Astrocyte (in vitro differentiated cells and primary cell): ENCODE results near the gene FAM219B. TPM values are rescaled to one million over a fixed set of nuclear protein-coding genes. Genes with fewer than 3 reads are reported as not detected.
"Not testable (repeated sequence)": the region's sequence is repeated elsewhere in the genome, so short reads cannot be mapped to it uniquely, and the experiment has no call there.

Experiments
- DNase-seq: peaks from one replicate; pipeline ENCODE4 v3.0.0-alpha.2; 2010; ENCODE audit warnings: low read depth
- FAIRE-seq: peaks from 2 replicates; lab custom pipeline; 2011; peaks lifted over from hg19 to GRCh38; lab: Jason Lieb, UNC
- H2AFZ ChIP-seq: 2 replicates; pipeline ENCODE4 v1.6.0; 2012; ENCODE audit warnings: low read depth, low read length, inconsistent platforms
- H3K27ac ChIP-seq: 2 replicates; pipeline ENCODE4 v1.5.1; 2011; ENCODE audit warnings: low read depth, low read length, inconsistent platforms
- H3K27me3 ChIP-seq: 2 replicates; pipeline ENCODE4 v1.6.0; 2011; ENCODE audit warnings: low read length, inconsistent platforms; ENCODE audit not compliant: insufficient read depth
- H3K36me3 ChIP-seq: 2 replicates; pipeline ENCODE4 v1.5.1; 2011; ENCODE audit warnings: low read length, inconsistent platforms; ENCODE audit not compliant: insufficient read depth
- H3K4me1 ChIP-seq: 2 replicates; pipeline ENCODE4 v1.5.1; 2011; ENCODE audit warnings: low read length, inconsistent platforms; ENCODE audit not compliant: insufficient read depth
- H3K4me2 ChIP-seq: 2 replicates; pipeline ENCODE4 v1.6.0; 2012; ENCODE audit warnings: low read length, inconsistent platforms
- H3K4me3 ChIP-seq: 2 replicates; pipeline ENCODE4 v1.5.1; 2011; ENCODE audit warnings: low read depth, mild to moderate bottlenecking, low read length, inconsistent platforms; ENCODE audit not compliant: insufficient read depth
- H3K79me2 ChIP-seq: 2 replicates; pipeline ENCODE4 v1.6.0; 2012; ENCODE audit warnings: mild to moderate bottlenecking, low read length, inconsistent platforms; ENCODE audit not compliant: insufficient read depth
- H3K9ac ChIP-seq: 2 replicates; pipeline ENCODE4 v1.6.0; 2012; ENCODE audit warnings: mild to moderate bottlenecking, low read length, inconsistent platforms
- H3K9me3 ChIP-seq: 2 replicates; pipeline ENCODE4 v1.5.1; 2012; ENCODE audit warnings: low read depth, mild to moderate bottlenecking, low read length, inconsistent platforms; ENCODE audit not compliant: insufficient read depth
- H4K20me1 ChIP-seq: 2 replicates; pipeline ENCODE4 v1.6.0; 2012; ENCODE audit warnings: low read length, inconsistent platforms; ENCODE audit not compliant: insufficient read depth
- H3K27ac Mint-ChIP-seq: one replicate; pipeline ENCODE4 v1.8.0; 2021; ENCODE audit warnings: mild to moderate bottlenecking, mixed read lengths; ENCODE audit not compliant: unreplicated experiment
- H3K27me3 Mint-ChIP-seq: one replicate; pipeline ENCODE4 v1.8.0; 2021; ENCODE audit warnings: low read depth, mixed read lengths; ENCODE audit not compliant: unreplicated experiment
- H3K36me3 Mint-ChIP-seq: one replicate; pipeline ENCODE4 v1.8.0; 2021; ENCODE audit warnings: low read depth, mixed read lengths; ENCODE audit not compliant: unreplicated experiment
- H3K4me1 Mint-ChIP-seq: one replicate; pipeline ENCODE4 v1.8.0; 2021; ENCODE audit warnings: low read depth, mixed read lengths; ENCODE audit not compliant: unreplicated experiment
- H3K4me3 Mint-ChIP-seq: one replicate; pipeline ENCODE4 v1.8.0; 2021; ENCODE audit warnings: mild to moderate bottlenecking, moderate library complexity, mixed read lengths; ENCODE audit not compliant: unreplicated experiment
- H3K9me3 Mint-ChIP-seq: one replicate; pipeline ENCODE4 v1.8.0; 2021; ENCODE audit warnings: mild to moderate bottlenecking, mixed read lengths; ENCODE audit not compliant: unreplicated experiment
- EZH2 ChIP-seq: IDR thresholded peaks from 2 replicates; pipeline ENCODE4 v1.6.1; 2012; ENCODE audit warnings: mild to moderate bottlenecking, low read length, inconsistent platforms; ENCODE audit not compliant: insufficient read depth
- total RNA-seq: library from RNA; stranded (reverse); gene quantifications from 2 replicates; pipeline ENCODE4 v1.2.1, GENCODE V29; 2021
- TF ChIP-seq, protein P1 (sequence below): IDR thresholded peaks from 2 replicates; pipeline ENCODE4 v1.5.1; 2011; ENCODE audit warnings: low read depth, mild to moderate bottlenecking, inconsistent platforms, low read length, moderate library complexity; ENCODE audit not compliant: insufficient read depth

The FAM219B gene
- total RNA-seq, 1 donor from 2014 or later, result 97.1 TPM

DNA sequence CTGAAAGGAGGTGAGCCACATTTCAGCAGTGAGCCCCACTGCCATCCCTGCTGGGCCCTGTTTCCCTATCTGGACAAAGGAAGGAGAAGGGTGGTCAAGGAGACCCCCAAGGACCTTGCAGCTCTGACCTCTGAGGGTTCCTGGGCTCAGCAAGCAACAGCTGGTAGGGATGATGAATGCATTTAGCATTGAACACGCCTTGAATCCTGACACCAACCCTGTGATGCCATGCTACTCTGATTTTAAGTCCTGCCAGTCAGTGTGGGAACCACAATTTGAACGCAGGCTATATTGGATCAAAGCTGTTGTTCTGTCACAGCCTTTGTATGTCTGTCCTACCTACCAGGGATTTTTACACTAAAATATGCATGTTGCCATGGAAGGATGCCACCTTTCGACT, 10.3 kb downstream of the FAM219B start:
- no peaks in the 10 kb centered on the region for H3K4me1 Mint-ChIP-seq
- H3K9ac ChIP-seq, result no peak overlapping the region
- FAIRE-seq (no peak), DNase-seq (no peak)
- no peak overlapping the region for H3K27ac Mint-ChIP-seq
- no peak overlapping the region for H3K4me3 ChIP-seq
- H3K4me3 Mint-ChIP-seq, result no peak overlapping the region
- peaks cover 4% of the 10 kb centered on the region for H3K79me2 ChIP-seq
- no peak overlapping the region for H3K4me2 ChIP-seq
- H3K36me3 Mint-ChIP-seq, result peaks cover 19% of the 10 kb centered on the region
- TF ChIP-seq, protein P1, sequence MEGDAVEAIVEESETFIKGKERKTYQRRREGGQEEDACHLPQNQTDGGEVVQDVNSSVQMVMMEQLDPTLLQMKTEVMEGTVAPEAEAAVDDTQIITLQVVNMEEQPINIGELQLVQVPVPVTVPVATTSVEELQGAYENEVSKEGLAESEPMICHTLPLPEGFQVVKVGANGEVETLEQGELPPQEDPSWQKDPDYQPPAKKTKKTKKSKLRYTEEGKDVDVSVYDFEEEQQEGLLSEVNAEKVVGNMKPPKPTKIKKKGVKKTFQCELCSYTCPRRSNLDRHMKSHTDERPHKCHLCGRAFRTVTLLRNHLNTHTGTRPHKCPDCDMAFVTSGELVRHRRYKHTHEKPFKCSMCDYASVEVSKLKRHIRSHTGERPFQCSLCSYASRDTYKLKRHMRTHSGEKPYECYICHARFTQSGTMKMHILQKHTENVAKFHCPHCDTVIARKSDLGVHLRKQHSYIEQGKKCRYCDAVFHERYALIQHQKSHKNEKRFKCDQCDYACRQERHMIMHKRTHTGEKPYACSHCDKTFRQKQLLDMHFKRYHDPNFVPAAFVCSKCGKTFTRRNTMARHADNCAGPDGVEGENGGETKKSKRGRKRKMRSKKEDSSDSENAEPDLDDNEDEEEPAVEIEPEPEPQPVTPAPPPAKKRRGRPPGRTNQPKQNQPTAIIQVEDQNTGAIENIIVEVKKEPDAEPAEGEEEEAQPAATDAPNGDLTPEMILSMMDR, result no peak
- no peak for TF ChIP-seq EZH2
- no peaks in the 10 kb centered on the region for H3K27me3 ChIP-seq
- H2AFZ ChIP-seq, result no peak overlapping the region
- no peaks in the 10 kb centered on the region for H3K9me3 Mint-ChIP-seq
- H3K27ac ChIP-seq, result no peak overlapping the region
- no peaks in the 10 kb centered on the region for H3K4me1 ChIP-seq
- peaks cover 11% of the 10 kb centered on the region for H4K20me1 ChIP-seq
- H3K36me3 ChIP-seq, result peaks cover 18% of the 10 kb centered on the region
- H3K27me3 Mint-ChIP-seq, result no peaks in the 10 kb centered on the region
- no peaks in the 10 kb centered on the region for H3K9me3 ChIP-seq

DNA sequence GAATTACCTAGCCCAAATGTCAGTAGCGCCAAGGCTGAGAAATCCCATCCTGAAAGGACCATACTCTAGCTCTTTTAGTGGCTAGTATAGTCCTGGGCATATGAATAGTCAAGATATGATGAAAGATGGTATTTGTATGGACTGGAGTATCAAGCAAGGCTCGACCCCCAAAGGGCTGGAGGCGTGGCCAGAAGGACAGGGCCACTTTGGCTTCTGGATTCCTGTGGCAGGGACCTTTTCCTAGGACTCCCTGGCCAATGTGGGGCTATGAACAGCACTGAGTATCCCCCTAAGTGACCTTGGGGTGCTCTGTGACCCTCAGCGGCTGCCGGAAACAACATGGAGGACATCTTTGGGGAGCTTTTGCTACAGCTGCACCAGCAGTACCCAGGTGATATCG, 10.8 kb downstream of the FAM219B start:
- Histone ChIP-seq H3K79me2 (peaks cover 5% of the 10 kb centered on the region), H3K9me3 (no peaks in the 10 kb centered on the region), H3K9ac (no peak overlapping the region), H3K27me3 (no peaks in the 10 kb centered on the region), H3K27ac (no peak overlapping the region), H3K4me1 (peaks cover 1% of the 10 kb centered on the region), H2AFZ (no peak overlapping the region), H3K36me3 (peaks cover 14% of the 10 kb centered on the region), H3K4me2 (no peak overlapping the region), H3K4me3 (no peak overlapping the region), H4K20me1 (peaks cover 6% of the 10 kb centered on the region)
- Mint-ChIP-seq H3K27ac (no peak overlapping the region), H3K4me1 (peaks cover 2% of the 10 kb centered on the region), H3K9me3 (no peaks in the 10 kb centered on the region), H3K4me3 (no peak overlapping the region), H3K27me3 (no peaks in the 10 kb centered on the region), H3K36me3 (peaks cover 19% of the 10 kb centered on the region)
- DNase-seq (no peak), FAIRE-seq (no peak)
- TF ChIP-seq, protein P1, result no peak
- no peak for TF ChIP-seq EZH2

DNA sequence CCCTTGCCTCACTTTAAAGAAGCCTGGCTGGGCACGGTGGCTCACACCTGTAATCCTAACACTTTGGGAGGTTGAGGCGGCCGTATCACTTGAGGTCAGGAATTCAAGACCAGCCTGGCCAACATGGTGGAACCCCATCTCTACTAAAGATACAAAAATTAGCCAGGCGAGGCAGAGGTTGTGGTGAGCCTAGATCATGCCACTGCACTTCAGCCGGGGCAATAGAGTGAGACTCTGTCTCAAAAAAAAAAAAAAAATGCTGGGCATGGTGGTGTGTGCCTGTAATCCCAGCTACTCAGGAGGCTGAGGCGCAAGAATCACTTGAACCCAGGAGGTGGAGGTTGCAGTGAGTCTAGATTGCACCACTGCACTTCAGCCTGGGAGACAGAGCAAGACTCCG, 12.3 kb downstream of the FAM219B start:
- H2AFZ ChIP-seq, H3K9me3 ChIP-seq, H3K4me3 ChIP-seq, H3K27me3 ChIP-seq, FAIRE-seq, H4K20me1 ChIP-seq, H3K36me3 ChIP-seq, H3K27ac ChIP-seq, H3K4me3 Mint-ChIP-seq, H3K4me1 Mint-ChIP-seq, H3K9ac ChIP-seq, H3K27ac Mint-ChIP-seq, H3K9me3 Mint-ChIP-seq, H3K4me2 ChIP-seq, DNase-seq, H3K27me3 Mint-ChIP-seq: not testable (repeated sequence)
- peaks cover 13% of the 10 kb centered on the region for H3K36me3 Mint-ChIP-seq
- H3K4me1 ChIP-seq, result peaks cover 10% of the 10 kb centered on the region
- peaks cover 10% of the 10 kb centered on the region for H3K79me2 ChIP-seq
